ENCODE measurements around the gene CLEC16A. TPM values are rescaled to one million over a fixed set of nuclear protein-coding genes. Genes with fewer than 3 reads are reported as not detected.

The CLEC16A gene
- total and polyA plus RNA-seq, 4 donors: 14.3 to 44.4 (median 26.4) TPM

DNA sequence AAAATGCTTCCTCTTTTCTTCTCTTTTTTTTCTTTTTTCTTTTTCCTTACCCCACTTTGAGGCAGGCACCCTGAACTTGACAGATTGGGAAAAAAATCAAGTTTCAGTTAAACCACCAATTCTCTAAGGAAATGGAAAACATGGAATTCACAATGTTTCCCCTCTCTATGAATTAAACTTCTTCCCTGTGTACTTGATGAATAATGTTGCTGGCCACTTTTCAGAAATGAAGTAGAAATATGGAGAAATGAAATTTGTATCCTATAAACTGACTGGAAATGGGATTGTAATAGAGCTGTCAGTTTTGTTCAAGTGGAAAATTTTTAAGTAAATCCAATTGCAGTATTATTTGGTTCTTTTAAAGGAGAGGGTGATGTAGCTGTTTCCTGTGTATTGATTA, 129.8 kb downstream of the CLEC16A start:
- H3K9me3 ChIP-seq (ENCODE audit: control insufficient read depth in 4 of 4, insufficient read depth in 3 of 4, low read length in 3 of 4): no peaks in the 10 kb centered on the region
- peaks cover 0 to 39% (median 13%) of the 10 kb centered on the region in 5 donors for H3K4me1 ChIP-seq (ENCODE audit: control insufficient read depth in 5 of 5, insufficient read depth in 5 of 5, low read length in 5 of 5)
- H3K27me3 ChIP-seq (ENCODE audit: control insufficient read depth in 3 of 3, insufficient read depth in 3 of 3, low read length in 2 of 3): no peaks in the 10 kb centered on the region
- no peak overlapping the region for H3K27ac ChIP-seq (ENCODE audit: low read depth in 1 of 2, low read length in 1 of 2)
- H3K4me3 ChIP-seq: no peak overlapping the region
- no peak overlapping the region for H3K9ac ChIP-seq (ENCODE audit: insufficient read depth in 1 of 2, low read length in 2 of 2)
- no peak for DNase-seq
- TF ChIP-seq, protein P1, sequence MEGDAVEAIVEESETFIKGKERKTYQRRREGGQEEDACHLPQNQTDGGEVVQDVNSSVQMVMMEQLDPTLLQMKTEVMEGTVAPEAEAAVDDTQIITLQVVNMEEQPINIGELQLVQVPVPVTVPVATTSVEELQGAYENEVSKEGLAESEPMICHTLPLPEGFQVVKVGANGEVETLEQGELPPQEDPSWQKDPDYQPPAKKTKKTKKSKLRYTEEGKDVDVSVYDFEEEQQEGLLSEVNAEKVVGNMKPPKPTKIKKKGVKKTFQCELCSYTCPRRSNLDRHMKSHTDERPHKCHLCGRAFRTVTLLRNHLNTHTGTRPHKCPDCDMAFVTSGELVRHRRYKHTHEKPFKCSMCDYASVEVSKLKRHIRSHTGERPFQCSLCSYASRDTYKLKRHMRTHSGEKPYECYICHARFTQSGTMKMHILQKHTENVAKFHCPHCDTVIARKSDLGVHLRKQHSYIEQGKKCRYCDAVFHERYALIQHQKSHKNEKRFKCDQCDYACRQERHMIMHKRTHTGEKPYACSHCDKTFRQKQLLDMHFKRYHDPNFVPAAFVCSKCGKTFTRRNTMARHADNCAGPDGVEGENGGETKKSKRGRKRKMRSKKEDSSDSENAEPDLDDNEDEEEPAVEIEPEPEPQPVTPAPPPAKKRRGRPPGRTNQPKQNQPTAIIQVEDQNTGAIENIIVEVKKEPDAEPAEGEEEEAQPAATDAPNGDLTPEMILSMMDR (IDR thresholded peaks at IDR 0.05; ENCODE audit: control extremely low read depth, extremely low read depth): no peak
- no peak for ATAC-seq (ENCODE audit: insufficient read depth, low FRiP score)
- H3K36me3 ChIP-seq (ENCODE audit: control insufficient read depth in 4 of 4, insufficient read depth in 4 of 4, low read length in 4 of 4): peaks cover 0 to 11% (median 3%) of the 10 kb centered on the region in 4 donors

DNA sequence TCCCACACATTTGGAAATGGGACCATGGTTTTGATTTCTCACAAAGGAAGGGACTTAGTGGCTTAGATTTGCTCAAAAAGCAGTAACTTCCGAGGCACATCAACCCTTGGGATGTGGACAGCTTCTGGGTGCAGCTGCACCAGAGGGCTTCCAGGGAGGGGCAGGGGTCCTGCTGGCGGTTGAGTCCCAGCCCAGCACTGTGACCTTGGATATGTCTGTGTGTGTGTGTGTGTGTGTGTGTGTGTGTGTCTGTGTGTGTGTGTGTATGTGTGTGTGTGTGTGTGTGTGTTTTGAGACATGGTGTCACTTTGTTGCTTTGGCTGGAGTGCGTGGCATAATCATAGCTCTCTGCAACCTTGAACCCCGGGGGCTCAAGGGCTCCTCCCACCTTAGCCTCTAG, 130.8 kb downstream of the CLEC16A start:
- H3K4me1 ChIP-seq (ENCODE audit: control insufficient read depth in 5 of 5, insufficient read depth in 5 of 5, low read length in 5 of 5): peaks cover 0 to 49% (median 23%) of the 10 kb centered on the region in 5 donors
- H3K9me3 ChIP-seq (ENCODE audit: control insufficient read depth in 4 of 4, insufficient read depth in 3 of 4, low read length in 3 of 4): no peaks in the 10 kb centered on the region
- no peaks in the 10 kb centered on the region for H3K27me3 ChIP-seq (ENCODE audit: control insufficient read depth in 3 of 3, insufficient read depth in 3 of 3, low read length in 2 of 3)
- H3K4me3 ChIP-seq: no peak overlapping the region
- no peak overlapping the region for H3K9ac ChIP-seq (ENCODE audit: insufficient read depth in 1 of 2, low read length in 2 of 2)
- DNase-seq (no peak), ATAC-seq (ENCODE audit: insufficient read depth, low FRiP score) (no peak)
- TF ChIP-seq, protein P1 (IDR thresholded peaks at IDR 0.05; ENCODE audit: control extremely low read depth, extremely low read depth): no peak
- H3K36me3 ChIP-seq (ENCODE audit: control insufficient read depth in 4 of 4, insufficient read depth in 4 of 4, low read length in 4 of 4): peaks cover 0 to 11% (median 3%) of the 10 kb centered on the region in 4 donors
- WGBS, 2 donors: 85 to 91% methylated on average over 4 of the region's 4 CpGs
- H3K27ac ChIP-seq (ENCODE audit: low read depth in 1 of 2, low read length in 1 of 2): no peak overlapping the region

GRCh38 chr16:11076259-11077018, 132.1 kb downstream of the CLEC16A start:
- H3K9ac ChIP-seq (ENCODE audit: insufficient read depth in 1 of 2, low read length in 2 of 2): no peak overlapping the region
- TF ChIP-seq, protein P1 (IDR thresholded peaks at IDR 0.05; ENCODE audit: control extremely low read depth, extremely low read depth): no peak
- H3K4me1 ChIP-seq (ENCODE audit: control insufficient read depth in 5 of 5, insufficient read depth in 5 of 5, low read length in 5 of 5): peaks cover 0 to 50% (median 25%) of the 10 kb centered on the region in 5 donors
- no peak for ATAC-seq (ENCODE audit: insufficient read depth, low FRiP score)
- no peaks in the 10 kb centered on the region for H3K9me3 ChIP-seq (ENCODE audit: control insufficient read depth in 4 of 4, insufficient read depth in 3 of 4, low read length in 3 of 4)
- no peak for DNase-seq
- WGBS, 2 donors: 82% methylated on average over 13 of the region's 13 CpGs
- no peak overlapping the region for H3K4me3 ChIP-seq
- H3K27ac ChIP-seq (ENCODE audit: low read depth in 1 of 2, low read length in 1 of 2): no peak overlapping the region
- no peaks in the 10 kb centered on the region for H3K27me3 ChIP-seq (ENCODE audit: control insufficient read depth in 3 of 3, insufficient read depth in 3 of 3, low read length in 2 of 3)
- peaks cover 0 to 7% (median 3%) of the 10 kb centered on the region in 4 donors for H3K36me3 ChIP-seq (ENCODE audit: control insufficient read depth in 4 of 4, insufficient read depth in 4 of 4, low read length in 4 of 4)

All from lung (tissue), 12 donors.